HEK293 (cell line): ENCODE measurements around the gene MPP4.

Experiments
- CTCF ChIA-PET: fragments of 350-600 bp; formaldehyde crosslinking; extraction: SDS; loops from one replicate; lab custom pipeline; 2021; ENCODE audit warnings: antibody characterized with exemption; lab: Yijun Ruan, JAX
- POLR2A ChIA-PET: fragments of 300-600 bp; formaldehyde crosslinking; extraction: SDS; loops from one replicate; lab custom pipeline; 2020; ENCODE audit warnings: antibody characterized with exemption, inconsistent platforms; lab: Yijun Ruan, JAX
- H3K27ac ChIP-seq: fragments of 200-500 bp; sonication (Bioruptor generic); 2 replicates; pipeline ENCODE4 v1.5.1; 2014; ENCODE audit warnings: low read depth, low read length, control low read depth, inconsistent platforms; ENCODE audit errors: extremely low read depth
- H3K36me3 ChIP-seq, 2 experiments: fragments of 200-500 bp in 1 of 2; sonication (Bioruptor generic) in 1 of 2; 1 replicate in 1 of 2; 2 replicates in 1 of 2; pipeline ENCODE4 v1.5.1; 2014 to 2017; ENCODE audit warnings: inconsistent platforms in 2 of 2, low read length in 2 of 2; ENCODE audit not compliant: control insufficient read depth in 2 of 2, insufficient read depth in 1 of 2
- H3K4me1 ChIP-seq: fragments of 200-500 bp; sonication (Bioruptor generic); 2 replicates; pipeline ENCODE4 v1.5.1; 2014; ENCODE audit warnings: mild to moderate bottlenecking, low read length, inconsistent platforms; ENCODE audit not compliant: control insufficient read depth, insufficient read depth
- H3K4me3 ChIP-seq: 2 replicates; pipeline ENCODE4 v1.5.1; 2011; ENCODE audit warnings: low read depth, mild to moderate bottlenecking, control low read depth, low read length, moderate library complexity
- H3K9me3 ChIP-seq: fragments of 200-500 bp; sonication (Bioruptor generic); 2 replicates; pipeline ENCODE4 v1.5.1; 2014; ENCODE audit warnings: low read depth, low read length, inconsistent platforms; ENCODE audit not compliant: control insufficient read depth, insufficient read depth
- KLF9 ChIP-seq: fragments of 450-650 bp; formaldehyde crosslinking; IDR thresholded peaks from 2 replicates; pipeline ENCODE4 v1.5.1; 2016; ENCODE audit warnings: missing biosample characterization, missing genetic modification characterization, low read depth
- SALL2 ChIP-seq: fragments of 450-650 bp; formaldehyde crosslinking; IDR thresholded peaks from 2 replicates; pipeline ENCODE4 v1.5.0; 2017; ENCODE audit warnings: missing biosample characterization, mild to moderate bottlenecking, missing genetic modification characterization, borderline replicate concordance
- WT1 ChIP-seq: fragments of 450-650 bp; formaldehyde crosslinking; IDR thresholded peaks from 2 replicates; pipeline ENCODE4 v1.5.1; 2016; ENCODE audit warnings: missing biosample characterization, missing genetic modification characterization
- ZBTB1 ChIP-seq: fragments of 450-650 bp; formaldehyde crosslinking; IDR thresholded peaks from 2 replicates; pipeline ENCODE4 v1.5.1; 2016; ENCODE audit warnings: missing biosample characterization, missing genetic modification characterization
- ZNF157 ChIP-seq: fragments of 450-650 bp; formaldehyde crosslinking; IDR thresholded peaks from 2 replicates; pipeline ENCODE4 v1.5.1; 2016; ENCODE audit warnings: missing biosample characterization, missing genetic modification characterization
- ZNF23 ChIP-seq: fragments of 450-650 bp; formaldehyde crosslinking; IDR thresholded peaks from 2 replicates; pipeline ENCODE4 v1.5.1; 2016; ENCODE audit warnings: missing biosample characterization, missing genetic modification characterization, borderline replicate concordance
- ZNF324 ChIP-seq: fragments of 450-650 bp; formaldehyde crosslinking; IDR thresholded peaks from 2 replicates; pipeline ENCODE4 v1.5.1; 2016; ENCODE audit warnings: missing biosample characterization, missing genetic modification characterization
- ZNF548 ChIP-seq: fragments of 450-650 bp; formaldehyde crosslinking; IDR thresholded peaks from 2 replicates; pipeline ENCODE4 v1.5.1; 2016; ENCODE audit warnings: missing biosample characterization, missing genetic modification characterization
- ZNF654 ChIP-seq: fragments of 450-650 bp; formaldehyde crosslinking; IDR thresholded peaks from 2 replicates; pipeline ENCODE4 v1.5.1; 2016; ENCODE audit warnings: low read depth, missing biosample characterization, missing genetic modification characterization
- TF ChIP-seq, protein P1 (sequence below): fragments of 450-650 bp; formaldehyde crosslinking; IDR thresholded peaks from 2 replicates; pipeline ENCODE4 v1.5.1; 2016; ENCODE audit warnings: missing biosample characterization, missing genetic modification characterization
- TF ChIP-seq, protein P2 (sequence below): fragments of 450-650 bp; formaldehyde crosslinking; IDR thresholded peaks from 2 replicates; pipeline ENCODE4 v1.5.1; 2017; ENCODE audit warnings: missing biosample characterization, missing genetic modification characterization
- TF ChIP-seq, protein P3 (sequence below): fragments of 450-650 bp; IDR thresholded peaks from 2 replicates; pipeline ENCODE4 v1.5.1; 2018; ENCODE audit warnings: missing biosample characterization, missing genetic modification characterization
- TF ChIP-seq, protein P4 (sequence below): fragments of 450-650 bp; formaldehyde crosslinking; optimal IDR thresholded peaks from 2 replicates; pipeline ENCODE3; 2016; ENCODE audit warnings: missing biosample characterization, mild to moderate bottlenecking, missing genetic modification characterization
- TF ChIP-seq, protein P5 (sequence below): fragments of 450-650 bp; formaldehyde crosslinking; IDR thresholded peaks from 2 replicates; pipeline ENCODE4 v1.5.1; 2016; ENCODE audit warnings: missing biosample characterization, missing genetic modification characterization, low read depth
- TF ChIP-seq, protein P6 (sequence below): fragments of 450-650 bp; formaldehyde crosslinking; IDR thresholded peaks from 2 replicates; pipeline ENCODE4 v1.5.1; 2017; ENCODE audit warnings: missing biosample characterization, mild to moderate bottlenecking, missing genetic modification characterization, moderate library complexity
- TF ChIP-seq, protein P7 (sequence below): fragments of 450-650 bp; formaldehyde crosslinking; IDR thresholded peaks from 2 replicates; pipeline ENCODE4 v1.5.1; 2016; ENCODE audit warnings: missing biosample characterization, missing genetic modification characterization
- TF ChIP-seq, protein P8 (sequence below): fragments of 450-650 bp; formaldehyde crosslinking; IDR thresholded peaks from 2 replicates; pipeline ENCODE4 v1.5.1; 2016; ENCODE audit warnings: missing biosample characterization, missing genetic modification characterization
- TF ChIP-seq, protein P9 (sequence below): fragments of 450-650 bp; formaldehyde crosslinking; IDR thresholded peaks from 2 replicates; pipeline ENCODE4; 2016; ENCODE audit warnings: missing biosample characterization, missing genetic modification characterization
- TF ChIP-seq, protein P10 (sequence below): fragments of 450-650 bp; formaldehyde crosslinking; IDR thresholded peaks from 2 replicates; pipeline ENCODE4 v1.5.1; 2016; ENCODE audit warnings: missing biosample characterization, missing genetic modification characterization

Gene MPP4

DNA sequence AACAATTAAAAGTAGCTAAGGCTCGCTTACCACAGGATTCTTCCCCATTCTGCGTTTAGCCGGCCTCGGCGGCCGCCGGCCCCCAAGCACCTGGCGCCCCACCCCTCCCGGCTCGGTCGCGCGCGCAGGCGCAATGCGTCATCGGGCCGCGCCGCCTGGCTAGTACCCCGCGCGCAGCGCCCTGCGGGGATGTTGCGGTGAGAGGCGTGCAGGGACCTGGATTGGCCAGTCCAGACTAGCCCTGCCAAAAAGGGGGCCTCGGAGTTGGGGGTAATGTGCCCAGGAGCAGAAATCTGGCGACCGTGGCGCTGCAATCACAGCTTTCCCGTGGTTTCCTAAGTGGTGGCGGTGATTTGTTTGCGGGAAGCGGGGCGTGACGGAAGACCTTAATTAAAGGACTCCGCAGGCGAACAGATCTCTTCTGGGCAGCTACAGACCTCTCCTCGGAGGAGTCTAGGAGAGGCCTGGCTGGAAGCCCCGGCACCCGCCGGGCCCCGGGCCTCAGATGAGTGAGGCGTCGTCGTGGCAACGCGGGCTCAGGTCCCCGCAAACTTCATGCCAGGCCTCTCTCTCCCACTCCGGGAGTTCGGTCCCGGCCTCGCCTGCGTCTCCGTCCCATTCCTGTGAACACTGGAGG lies 55.7 kb downstream of the MPP4 start (continued):
- TF ChIP-seq, protein P1, sequence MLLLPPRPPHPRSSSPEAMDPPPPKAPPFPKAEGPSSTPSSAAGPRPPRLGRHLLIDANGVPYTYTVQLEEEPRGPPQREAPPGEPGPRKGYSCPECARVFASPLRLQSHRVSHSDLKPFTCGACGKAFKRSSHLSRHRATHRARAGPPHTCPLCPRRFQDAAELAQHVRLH (tag by site-specific recombination) = 0 out of 2 replicates have a peak, but pooled peaks have one; percentile 5
- TF ChIP-seq WT1 (tag by site-specific recombination) = 0 out of 2 replicates have a peak, but pooled peaks have one; percentile 23
- TF ChIP-seq, protein P2, sequence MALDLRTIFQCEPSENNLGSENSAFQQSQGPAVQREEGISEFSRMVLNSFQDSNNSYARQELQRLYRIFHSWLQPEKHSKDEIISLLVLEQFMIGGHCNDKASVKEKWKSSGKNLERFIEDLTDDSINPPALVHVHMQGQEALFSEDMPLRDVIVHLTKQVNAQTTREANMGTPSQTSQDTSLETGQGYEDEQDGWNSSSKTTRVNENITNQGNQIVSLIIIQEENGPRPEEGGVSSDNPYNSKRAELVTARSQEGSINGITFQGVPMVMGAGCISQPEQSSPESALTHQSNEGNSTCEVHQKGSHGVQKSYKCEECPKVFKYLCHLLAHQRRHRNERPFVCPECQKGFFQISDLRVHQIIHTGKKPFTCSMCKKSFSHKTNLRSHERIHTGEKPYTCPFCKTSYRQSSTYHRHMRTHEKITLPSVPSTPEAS (tag by site-specific recombination) = 0 out of 2 replicates have a peak, but pooled peaks have one; percentile 5
- TF ChIP-seq ZNF157 = no peak
- no peak for TF ChIP-seq ZNF548 (tag by site-specific recombination)
- TF ChIP-seq ZNF324 = no peak
- TF ChIP-seq, protein P3, sequence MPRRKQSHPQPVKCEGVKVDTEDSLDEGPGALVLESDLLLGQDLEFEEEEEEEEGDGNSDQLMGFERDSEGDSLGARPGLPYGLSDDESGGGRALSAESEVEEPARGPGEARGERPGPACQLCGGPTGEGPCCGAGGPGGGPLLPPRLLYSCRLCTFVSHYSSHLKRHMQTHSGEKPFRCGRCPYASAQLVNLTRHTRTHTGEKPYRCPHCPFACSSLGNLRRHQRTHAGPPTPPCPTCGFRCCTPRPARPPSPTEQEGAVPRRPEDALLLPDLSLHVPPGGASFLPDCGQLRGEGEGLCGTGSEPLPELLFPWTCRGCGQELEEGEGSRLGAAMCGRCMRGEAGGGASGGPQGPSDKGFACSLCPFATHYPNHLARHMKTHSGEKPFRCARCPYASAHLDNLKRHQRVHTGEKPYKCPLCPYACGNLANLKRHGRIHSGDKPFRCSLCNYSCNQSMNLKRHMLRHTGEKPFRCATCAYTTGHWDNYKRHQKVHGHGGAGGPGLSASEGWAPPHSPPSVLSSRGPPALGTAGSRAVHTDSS = no peak
- TF ChIP-seq, protein P4, sequence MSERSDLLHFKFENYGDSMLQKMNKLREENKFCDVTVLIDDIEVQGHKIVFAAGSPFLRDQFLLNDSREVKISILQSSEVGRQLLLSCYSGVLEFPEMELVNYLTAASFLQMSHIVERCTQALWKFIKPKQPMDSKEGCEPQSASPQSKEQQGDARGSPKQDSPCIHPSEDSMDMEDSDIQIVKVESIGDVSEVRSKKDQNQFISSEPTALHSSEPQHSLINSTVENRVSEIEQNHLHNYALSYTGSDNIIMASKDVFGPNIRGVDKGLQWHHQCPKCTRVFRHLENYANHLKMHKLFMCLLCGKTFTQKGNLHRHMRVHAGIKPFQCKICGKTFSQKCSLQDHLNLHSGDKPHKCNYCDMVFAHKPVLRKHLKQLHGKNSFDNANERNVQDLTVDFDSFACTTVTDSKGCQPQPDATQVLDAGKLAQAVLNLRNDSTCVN (tag by site-specific recombination) = peak; percentile 81

DNA sequence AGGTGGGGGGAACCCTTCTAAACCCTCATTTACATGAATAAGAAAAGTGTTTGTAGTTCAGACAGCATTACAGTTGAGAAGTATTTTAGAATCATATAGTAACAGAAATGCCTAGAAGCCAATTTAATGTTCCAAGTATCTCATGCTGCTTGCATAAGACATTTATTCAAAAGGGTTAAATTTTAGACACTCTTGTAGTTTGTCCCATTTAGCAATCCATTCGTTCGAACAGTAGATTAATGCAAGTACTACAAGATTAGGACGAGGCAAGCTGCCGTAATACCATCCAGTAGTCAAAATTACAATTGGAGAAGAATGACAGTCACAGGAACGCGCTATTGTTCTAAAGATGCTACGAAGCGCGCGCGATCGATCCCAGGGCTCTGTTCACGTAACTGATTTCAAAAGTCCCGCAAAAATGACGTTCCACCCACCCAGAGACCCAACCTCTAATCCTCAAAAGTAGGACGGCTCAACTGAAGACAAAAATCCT lies 56.3 kb downstream of the MPP4 start:
- Histone ChIP-seq H3K4me3 (peak overlapping the region; percentile 82), H3K9me3 (no peaks in the 10 kb centered on the region), H3K4me1 (no peaks in the 10 kb centered on the region; the same call in 1 of the 2 replicates), H3K27ac (peak overlapping the region; percentile 81), H3K36me3 (peaks cover 5 to 23% of the 10 kb centered on the region in 2 experiments; a peak in 2 of 3 replicates)
- ChIA-PET CTCF (interaction anchor here (0.6 to 0.7 kb wide), 2 partner anchors 11 to 570 kb away, joined by 3 read pairs; no protein-coding TSS in a partner anchor), POLR2A (interaction anchor here (1.7 to 1.9 kb wide), 2 partner anchors 139 to 191 kb away, joined by 7 to 9 read pairs; partner anchors contain the start of genes ALS2, STRADB and TRAK2)
- TF ChIP-seq, protein P5, sequence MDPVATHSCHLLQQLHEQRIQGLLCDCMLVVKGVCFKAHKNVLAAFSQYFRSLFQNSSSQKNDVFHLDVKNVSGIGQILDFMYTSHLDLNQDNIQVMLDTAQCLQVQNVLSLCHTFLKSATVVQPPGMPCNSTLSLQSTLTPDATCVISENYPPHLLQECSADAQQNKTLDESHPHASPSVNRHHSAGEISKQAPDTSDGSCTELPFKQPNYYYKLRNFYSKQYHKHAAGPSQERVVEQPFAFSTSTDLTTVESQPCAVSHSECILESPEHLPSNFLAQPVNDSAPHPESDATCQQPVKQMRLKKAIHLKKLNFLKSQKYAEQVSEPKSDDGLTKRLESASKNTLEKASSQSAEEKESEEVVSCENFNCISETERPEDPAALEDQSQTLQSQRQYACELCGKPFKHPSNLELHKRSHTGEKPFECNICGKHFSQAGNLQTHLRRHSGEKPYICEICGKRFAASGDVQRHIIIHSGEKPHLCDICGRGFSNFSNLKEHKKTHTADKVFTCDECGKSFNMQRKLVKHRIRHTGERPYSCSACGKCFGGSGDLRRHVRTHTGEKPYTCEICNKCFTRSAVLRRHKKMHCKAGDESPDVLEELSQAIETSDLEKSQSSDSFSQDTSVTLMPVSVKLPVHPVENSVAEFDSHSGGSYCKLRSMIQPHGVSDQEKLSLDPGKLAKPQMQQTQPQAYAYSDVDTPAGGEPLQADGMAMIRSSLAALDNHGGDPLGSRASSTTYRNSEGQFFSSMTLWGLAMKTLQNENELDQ (tag by site-specific recombination) = no peak
- no peak for TF ChIP-seq ZNF23 (tag by site-specific recombination)
- TF ChIP-seq, protein P6, sequence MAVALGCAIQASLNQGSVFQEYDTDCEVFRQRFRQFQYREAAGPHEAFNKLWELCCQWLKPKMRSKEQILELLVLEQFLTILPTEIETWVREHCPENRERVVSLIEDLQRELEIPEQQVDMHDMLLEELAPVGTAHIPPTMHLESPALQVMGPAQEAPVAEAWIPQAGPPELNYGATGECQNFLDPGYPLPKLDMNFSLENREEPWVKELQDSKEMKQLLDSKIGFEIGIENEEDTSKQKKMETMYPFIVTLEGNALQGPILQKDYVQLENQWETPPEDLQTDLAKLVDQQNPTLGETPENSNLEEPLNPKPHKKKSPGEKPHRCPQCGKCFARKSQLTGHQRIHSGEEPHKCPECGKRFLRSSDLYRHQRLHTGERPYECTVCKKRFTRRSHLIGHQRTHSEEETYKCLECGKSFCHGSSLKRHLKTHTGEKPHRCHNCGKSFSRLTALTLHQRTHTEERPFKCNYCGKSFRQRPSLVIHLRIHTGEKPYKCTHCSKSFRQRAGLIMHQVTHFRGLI (tag by site-specific recombination) = no peak
- no peak for TF ChIP-seq SALL2 (tag by site-specific recombination)
- no peak for TF ChIP-seq ZNF654 (tag by site-specific recombination)
- TF ChIP-seq, protein P7, sequence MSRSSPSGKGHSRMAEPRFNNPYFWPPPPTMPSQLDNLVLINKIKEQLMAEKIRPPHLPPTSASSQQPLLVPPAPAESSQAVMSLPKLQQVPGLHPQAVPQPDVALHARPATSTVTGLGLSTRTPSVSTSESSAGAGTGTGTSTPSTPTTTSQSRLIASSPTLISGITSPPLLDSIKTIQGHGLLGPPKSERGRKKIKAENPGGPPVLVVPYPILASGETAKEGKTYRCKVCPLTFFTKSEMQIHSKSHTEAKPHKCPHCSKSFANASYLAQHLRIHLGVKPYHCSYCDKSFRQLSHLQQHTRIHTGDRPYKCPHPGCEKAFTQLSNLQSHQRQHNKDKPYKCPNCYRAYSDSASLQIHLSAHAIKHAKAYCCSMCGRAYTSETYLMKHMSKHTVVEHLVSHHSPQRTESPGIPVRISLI (tag by site-specific recombination) = no peak
- no peak for TF ChIP-seq ZBTB1 (tag by site-specific recombination)
- TF ChIP-seq, protein P8, sequence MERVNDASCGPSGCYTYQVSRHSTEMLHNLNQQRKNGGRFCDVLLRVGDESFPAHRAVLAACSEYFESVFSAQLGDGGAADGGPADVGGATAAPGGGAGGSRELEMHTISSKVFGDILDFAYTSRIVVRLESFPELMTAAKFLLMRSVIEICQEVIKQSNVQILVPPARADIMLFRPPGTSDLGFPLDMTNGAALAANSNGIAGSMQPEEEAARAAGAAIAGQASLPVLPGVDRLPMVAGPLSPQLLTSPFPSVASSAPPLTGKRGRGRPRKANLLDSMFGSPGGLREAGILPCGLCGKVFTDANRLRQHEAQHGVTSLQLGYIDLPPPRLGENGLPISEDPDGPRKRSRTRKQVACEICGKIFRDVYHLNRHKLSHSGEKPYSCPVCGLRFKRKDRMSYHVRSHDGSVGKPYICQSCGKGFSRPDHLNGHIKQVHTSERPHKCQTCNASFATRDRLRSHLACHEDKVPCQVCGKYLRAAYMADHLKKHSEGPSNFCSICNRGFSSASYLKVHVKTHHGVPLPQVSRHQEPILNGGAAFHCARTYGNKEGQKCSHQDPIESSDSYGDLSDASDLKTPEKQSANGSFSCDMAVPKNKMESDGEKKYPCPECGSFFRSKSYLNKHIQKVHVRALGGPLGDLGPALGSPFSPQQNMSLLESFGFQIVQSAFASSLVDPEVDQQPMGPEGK = 0 out of 2 replicates have a peak, but pooled peaks have one; percentile 62
- TF ChIP-seq, protein P9, sequence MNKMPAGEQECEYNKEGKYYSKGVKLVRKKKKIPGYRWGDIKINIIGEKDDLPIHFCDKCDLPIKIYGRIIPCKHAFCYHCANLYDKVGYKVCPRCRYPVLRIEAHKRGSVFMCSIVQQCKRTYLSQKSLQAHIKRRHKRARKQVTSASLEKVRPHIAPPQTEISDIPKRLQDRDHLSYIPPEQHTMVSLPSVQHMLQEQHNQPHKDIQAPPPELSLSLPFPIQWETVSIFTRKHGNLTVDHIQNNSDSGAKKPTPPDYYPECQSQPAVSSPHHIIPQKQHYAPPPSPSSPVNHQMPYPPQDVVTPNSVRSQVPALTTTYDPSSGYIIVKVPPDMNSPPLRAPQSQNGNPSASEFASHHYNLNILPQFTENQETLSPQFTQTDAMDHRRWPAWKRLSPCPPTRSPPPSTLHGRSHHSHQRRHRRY (tag by site-specific recombination) = no peak
- TF ChIP-seq, protein P10, sequence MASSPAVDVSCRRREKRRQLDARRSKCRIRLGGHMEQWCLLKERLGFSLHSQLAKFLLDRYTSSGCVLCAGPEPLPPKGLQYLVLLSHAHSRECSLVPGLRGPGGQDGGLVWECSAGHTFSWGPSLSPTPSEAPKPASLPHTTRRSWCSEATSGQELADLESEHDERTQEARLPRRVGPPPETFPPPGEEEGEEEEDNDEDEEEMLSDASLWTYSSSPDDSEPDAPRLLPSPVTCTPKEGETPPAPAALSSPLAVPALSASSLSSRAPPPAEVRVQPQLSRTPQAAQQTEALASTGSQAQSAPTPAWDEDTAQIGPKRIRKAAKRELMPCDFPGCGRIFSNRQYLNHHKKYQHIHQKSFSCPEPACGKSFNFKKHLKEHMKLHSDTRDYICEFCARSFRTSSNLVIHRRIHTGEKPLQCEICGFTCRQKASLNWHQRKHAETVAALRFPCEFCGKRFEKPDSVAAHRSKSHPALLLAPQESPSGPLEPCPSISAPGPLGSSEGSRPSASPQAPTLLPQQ (tag by site-specific recombination) = 0 out of 2 replicates have a peak, but pooled peaks have one; percentile 52
- 0 out of 2 replicates have a peak, but pooled peaks have one; percentile 17 for TF ChIP-seq KLF9 (tag by site-specific recombination)
